ENCODE data around the gene SNX18. TPM values are rescaled to one million over a fixed set of nuclear protein-coding genes. Genes with fewer than 3 reads are reported as not detected.

Gene SNX18
- total and polyA plus RNA-seq, 2 of the 8 experiments (the other 6 are each of a cell fraction or from before 2014, with no cell fraction given) = 5.8 to 17.7 TPM

DNA sequence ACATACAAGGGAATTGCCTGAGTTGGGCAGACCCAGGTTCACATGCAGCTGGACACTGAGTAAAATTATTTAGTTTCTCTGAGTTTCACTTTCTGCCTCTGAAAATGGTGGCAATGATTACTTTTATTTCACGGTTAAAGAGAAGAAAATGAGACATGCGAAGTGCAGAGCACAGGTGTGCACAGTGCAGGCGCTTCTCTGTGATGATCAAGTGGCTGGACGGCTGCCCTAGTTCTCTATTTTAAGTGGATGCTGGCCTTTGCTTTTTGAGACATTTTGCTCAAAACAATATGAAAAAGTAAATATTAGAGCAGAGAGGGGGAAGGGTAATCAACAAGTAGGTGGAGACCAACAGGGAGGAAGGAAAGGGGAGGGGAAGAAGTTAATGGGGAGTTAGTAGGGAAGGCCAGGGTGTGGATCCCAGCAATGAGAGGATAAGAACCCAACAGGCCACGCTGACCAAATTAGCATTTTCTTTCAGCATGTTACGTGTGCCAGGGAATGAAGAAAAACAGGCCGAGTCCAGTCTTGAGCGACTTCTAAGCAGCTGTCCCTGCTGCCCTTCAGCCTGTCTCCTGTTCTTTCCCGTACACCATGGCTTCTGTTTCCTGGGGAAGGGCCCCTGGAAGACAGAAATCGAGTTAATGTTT is 16.1 kb downstream of the SNX18 start:
- H4K91ac ChIP-seq (replicated peaks; ENCODE audit: insufficient read length, low read length) = no peak overlapping the region
- H3K9ac ChIP-seq (replicated peaks in 1 of 4; ENCODE audit: extremely low read depth in 1 of 4, low read depth in 3 of 4, low read length in 3 of 4) = no peak overlapping the region
- H2BK5ac ChIP-seq (ENCODE audit: low read depth, low read length) = no peak overlapping the region; the same call in 1 of the 2 replicates
- no peak overlapping the region for H3K4ac ChIP-seq (replicated peaks; ENCODE audit: insufficient read length, low read depth, low read length)
- H3K27ac ChIP-seq (ENCODE audit: low read depth, low read length) = no peak overlapping the region
- H3K18ac ChIP-seq (ENCODE audit: extremely low read depth, low read length) = no peak overlapping the region
- DNase-seq (ENCODE audit: low read depth in 1 of 2, low spot score in 2 of 2) (no peak), FAIRE-seq (peak; percentile 76)
- H2BK20ac ChIP-seq (ENCODE audit: low read length) = no peak overlapping the region
- H2BK12ac ChIP-seq (ENCODE audit: low read depth, low read length) = no peak overlapping the region; the same call in 1 of the 2 replicates
- no peak overlapping the region for H3K56ac ChIP-seq (replicated peaks; ENCODE audit: insufficient read length, low read depth, low read length)
- no peaks in the 10 kb centered on the region for H4K20me1 ChIP-seq (replicated peaks in 1 of 2; ENCODE audit: control insufficient read depth in 1 of 2, insufficient read depth in 2 of 2, low read length in 2 of 2)
- H3K4me3 ChIP-seq (ENCODE audit: extremely low read depth in 1 of 4, insufficient read depth in 2 of 4, low read depth in 3 of 4, low read length in 4 of 4) = no peak overlapping the region
- no peak overlapping the region for H2AFZ ChIP-seq (ENCODE audit: low read length)
- H3K4me1 ChIP-seq (replicated peaks in 1 of 4; ENCODE audit: control insufficient read depth in 3 of 4, insufficient read depth in 4 of 4, low read length in 3 of 4) = peaks cover 1 to 8% (median 4%) of the 10 kb centered on the region in 4 experiments; a peak in 5 of 7 replicates
- no peak overlapping the region for H2BK15ac ChIP-seq (ENCODE audit: low read length)
- H4K8ac ChIP-seq (ENCODE audit: extremely low read depth, insufficient read depth, low read length) = peak overlapping the region; percentile 38; the same call in 1 of the 2 replicates
- no peaks in the 10 kb centered on the region for H3K23me2 ChIP-seq (ENCODE audit: low read depth, low read length)
- no peak overlapping the region for H4K5ac ChIP-seq (ENCODE audit: insufficient read length, low read depth, low read length)
- no peak overlapping the region for H2AK5ac ChIP-seq (ENCODE audit: low read depth, low read length)
- no peaks in the 10 kb centered on the region for H3K27me3 ChIP-seq (replicated peaks in 1 of 4; ENCODE audit: control insufficient read depth in 3 of 4, extremely low read depth in 1 of 4, insufficient read depth in 3 of 4, low read length in 3 of 4)
- peak overlapping the region; percentile 16 to 19; a peak in 1 of 4 replicates for H3K4me2 ChIP-seq (ENCODE audit: insufficient read depth in 1 of 2, low read depth in 2 of 2, low read length in 2 of 2)
- WGBS, 2 experiments (ENCODE audit: extremely low coverage in 1 of 2, insufficient coverage in 1 of 2, insufficient read length in 1 of 2, insufficient replicate concordance in 2 of 2, low coverage in 1 of 2, low lambda C conversion rate in 2 of 2, missing lambda C conversion rate in 1 of 2) = 67% methylated on average over 10 of the region's 10 CpGs; no CpG with 5 or more reads in 1 of the 2 experiments
- H3K14ac ChIP-seq (ENCODE audit: insufficient read length) = no peak overlapping the region
- no peak overlapping the region for H2BK120ac ChIP-seq (replicated peaks; ENCODE audit: low read depth, low read length)
- H3K23ac ChIP-seq (ENCODE audit: insufficient read length) = no peak overlapping the region
- no peaks in the 10 kb centered on the region for H3K36me3 ChIP-seq (ENCODE audit: control insufficient read depth in 2 of 4, insufficient read depth in 4 of 4, low read length in 3 of 4)
- peaks cover 0 to 40% of the 10 kb centered on the region in 2 experiments; a peak in 3 of 4 replicates for H3K79me2 ChIP-seq (ENCODE audit: control insufficient read depth in 1 of 2, insufficient read depth in 2 of 2, low read length in 2 of 2)
- ChIA-PET CTCF (ENCODE audit: partially characterized antibody) (interaction anchor here (0.5 to 1.8 kb wide), 6 partner anchors 9 to 638 kb away, joined by 3 to 7 read pairs (median 5); partner anchors contain the start of gene SNX18), POLR2A (ENCODE audit: partially characterized antibody) (interaction anchor here (1.0 to 1.3 kb wide), 2 partner anchors 10 to 13 kb away, joined by 3 read pairs; no protein-coding TSS in a partner anchor)
- H3K79me1 ChIP-seq (ENCODE audit: low read depth, low read length) = 0 out of 2 replicates have a peak, but pooled peaks cover 2% of the 10 kb centered on the region
- H3K9me3 ChIP-seq (ENCODE audit: insufficient read depth in 2 of 2, low read depth in 1 of 2, low read length in 1 of 2) = no peaks in the 10 kb centered on the region
- TF ChIP-seq, protein P1, sequence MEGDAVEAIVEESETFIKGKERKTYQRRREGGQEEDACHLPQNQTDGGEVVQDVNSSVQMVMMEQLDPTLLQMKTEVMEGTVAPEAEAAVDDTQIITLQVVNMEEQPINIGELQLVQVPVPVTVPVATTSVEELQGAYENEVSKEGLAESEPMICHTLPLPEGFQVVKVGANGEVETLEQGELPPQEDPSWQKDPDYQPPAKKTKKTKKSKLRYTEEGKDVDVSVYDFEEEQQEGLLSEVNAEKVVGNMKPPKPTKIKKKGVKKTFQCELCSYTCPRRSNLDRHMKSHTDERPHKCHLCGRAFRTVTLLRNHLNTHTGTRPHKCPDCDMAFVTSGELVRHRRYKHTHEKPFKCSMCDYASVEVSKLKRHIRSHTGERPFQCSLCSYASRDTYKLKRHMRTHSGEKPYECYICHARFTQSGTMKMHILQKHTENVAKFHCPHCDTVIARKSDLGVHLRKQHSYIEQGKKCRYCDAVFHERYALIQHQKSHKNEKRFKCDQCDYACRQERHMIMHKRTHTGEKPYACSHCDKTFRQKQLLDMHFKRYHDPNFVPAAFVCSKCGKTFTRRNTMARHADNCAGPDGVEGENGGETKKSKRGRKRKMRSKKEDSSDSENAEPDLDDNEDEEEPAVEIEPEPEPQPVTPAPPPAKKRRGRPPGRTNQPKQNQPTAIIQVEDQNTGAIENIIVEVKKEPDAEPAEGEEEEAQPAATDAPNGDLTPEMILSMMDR (IDR thresholded peaks at IDR 0.05; ENCODE audit: control extremely low read depth in 1 of 3, insufficient read depth in 1 of 3, low read depth in 1 of 3, low read length in 3 of 3) = no peak
- TF ChIP-seq SIX5 (IDR thresholded peaks at IDR 0.05; ENCODE audit: low read depth, low read length) = no peak
- TF ChIP-seq TCF12 (IDR thresholded peaks at IDR 0.05; ENCODE audit: low read depth, low read length) = no peak
- TF ChIP-seq FOSL1 (IDR thresholded peaks at IDR 0.05; ENCODE audit: insufficient read depth, low read depth, low read length) = no peak
- TF ChIP-seq KDM1A (IDR thresholded peaks at IDR 0.05; ENCODE audit: borderline replicate concordance, low read length) = no peak
- no peak for TF ChIP-seq TAF1 (IDR thresholded peaks at IDR 0.05; ENCODE audit: low read depth, low read length)
- TF ChIP-seq, protein P2, sequence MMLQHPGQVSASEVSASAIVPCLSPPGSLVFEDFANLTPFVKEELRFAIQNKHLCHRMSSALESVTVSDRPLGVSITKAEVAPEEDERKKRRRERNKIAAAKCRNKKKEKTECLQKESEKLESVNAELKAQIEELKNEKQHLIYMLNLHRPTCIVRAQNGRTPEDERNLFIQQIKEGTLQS (IDR thresholded peaks at IDR 0.05; ENCODE audit: insufficient read depth, low read depth, low read length) = no peak
- TF ChIP-seq CBX5 (IDR thresholded peaks at IDR 0.05; ENCODE audit: low read depth, low read length) = no peak
- TF ChIP-seq BACH1 (IDR thresholded peaks at IDR 0.05; ENCODE audit: low read length) = no peak

All from H1 (cell line).